Keratinocyte (primary cell): Measurements from ENCODE around the gene AK1.

ENCODE experiments used
- CTCF ChIP-seq, 3 experiments: IDR thresholded peaks in 1 of 3; conservative IDR thresholded peaks in 1 of 3; optimal IDR thresholded peaks in 1 of 3; 2 replicates in 2 of 3; 3 replicates in 1 of 3; pipeline versions ENCODE3 to v1.5.1; 2011; ENCODE audit warnings: low read length in 3 of 3, mild to moderate bottlenecking in 3 of 3, moderate library complexity in 2 of 3, control low read depth in 1 of 3, inconsistent platforms in 1 of 3; ENCODE audit not compliant: insufficient read depth in 2 of 3; ENCODE audit errors: extremely low read depth in 1 of 3
- EZH2 ChIP-seq: IDR thresholded peaks from one replicate; pipeline ENCODE4 v1.6.1; 2012; ENCODE audit warnings: inconsistent platforms, mild to moderate bottlenecking, low read length, moderate library complexity

- no peak for TF ChIP-seq EZH2
- TF ChIP-seq CTCF (optimal IDR thresholded peaks at IDR 0.05 in 1 of 3, IDR thresholded peaks at IDR 0.05 in 1 of 3, conservative IDR thresholded peaks at IDR 0.05 in 1 of 3; ENCODE audit: extremely low read depth in 1 of 3, insufficient read depth in 2 of 3, low read length in 3 of 3) = no peak
Measured at GRCh38 chr9:127862075-127863011, 15.1 kb downstream of the AK1 start.
